B cell (primary cell): Measurements from ENCODE around the gene FANCI.

Experiments
- CTCF ChIP-seq: fragments of 200-600 bp; IDR thresholded peaks from one replicate; pipeline ENCODE4 v1.8.0; 2022; ENCODE audit warnings: antibody characterized with exemption, mild to moderate bottlenecking
- EZH2 ChIP-seq: IDR thresholded peaks from 2 replicates; pipeline ENCODE4 v1.6.1; 2012; ENCODE audit warnings: borderline replicate concordance, low read depth, mild to moderate bottlenecking, moderate library complexity, low read length; ENCODE audit not compliant: insufficient read depth, poor library complexity, severe bottlenecking

GRCh38 chr15:89323825-89324224, 80.0 kb downstream of the FANCI start:
- TF ChIP-seq CTCF = no peak
- TF ChIP-seq EZH2 = no peak
